Measurements from ENCODE around the gene TRIM2.

The TRIM2 gene

DNA sequence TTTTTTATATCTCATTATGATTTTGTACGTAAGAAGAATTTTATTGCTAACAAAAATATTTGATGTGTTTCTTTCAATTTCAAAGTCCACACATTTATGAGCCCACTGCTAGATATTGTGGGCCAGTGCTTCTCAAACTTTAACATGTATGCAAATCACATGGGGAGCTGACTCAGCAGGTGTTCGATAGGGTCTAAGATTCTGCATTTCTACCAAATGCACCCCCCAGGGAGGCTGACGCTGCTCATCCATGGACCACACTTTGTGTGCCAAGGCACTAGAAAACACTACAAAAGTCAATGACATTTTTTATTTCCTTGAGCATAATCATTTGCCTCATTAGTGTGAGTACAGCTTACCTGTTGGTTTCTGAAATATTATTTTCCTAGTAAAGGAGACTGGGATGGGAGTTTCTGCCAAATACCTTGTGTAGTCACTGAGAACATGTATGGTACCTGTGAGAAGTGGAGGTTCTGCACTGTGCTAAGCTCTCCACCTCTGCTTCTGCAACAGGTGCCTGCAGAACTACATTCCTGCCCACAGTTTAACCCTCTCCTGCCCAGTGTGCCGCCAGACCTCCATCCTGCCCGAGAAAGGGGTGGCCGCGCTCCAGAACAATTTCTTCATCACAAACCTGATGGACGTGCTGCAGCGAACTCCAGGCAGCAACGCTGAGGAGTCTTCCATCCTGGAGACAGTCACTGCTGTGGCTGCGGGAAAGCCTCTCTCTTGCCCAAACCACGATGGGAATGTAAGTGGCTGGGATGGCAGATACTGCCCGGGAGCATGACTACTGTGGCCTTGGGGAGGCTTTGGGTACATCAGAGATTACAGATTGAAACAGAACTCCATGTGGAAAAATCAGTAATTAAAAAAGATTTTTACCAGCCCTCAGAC lies 71.4 kb downstream of the TRIM2 start:
- H3K9me3 ChIP-seq (ENCODE audit: control insufficient read depth, insufficient read depth, low read length): no peaks in the 10 kb centered on the region
- peaks cover 19% of the 10 kb centered on the region for H3K36me3 ChIP-seq (ENCODE audit: control insufficient read depth, insufficient read depth, low read length)
- no peaks in the 10 kb centered on the region for H3K27me3 ChIP-seq (ENCODE audit: control insufficient read depth, insufficient read depth, low read length)
- H3K4me3 ChIP-seq (ENCODE audit: low read depth, low read length): no peak overlapping the region
- peaks cover 25% of the 10 kb centered on the region for H3K4me1 ChIP-seq (ENCODE audit: control insufficient read depth, insufficient read depth, low read length)
- no peak overlapping the region for H3K9ac ChIP-seq (ENCODE audit: low read depth, low read length)
- no peak overlapping the region for H3K27ac ChIP-seq (ENCODE audit: low read depth, low read length)

- Histone ChIP-seq H3K9ac (ENCODE audit: low read depth, low read length) (no peak overlapping the region), H3K4me1 (ENCODE audit: control insufficient read depth, insufficient read depth, low read length) (peaks cover 24% of the 10 kb centered on the region), H3K4me3 (ENCODE audit: low read depth, low read length) (no peak overlapping the region), H3K27me3 (ENCODE audit: control insufficient read depth, insufficient read depth, low read length) (no peaks in the 10 kb centered on the region), H3K27ac (ENCODE audit: low read depth, low read length) (no peak overlapping the region), H3K36me3 (ENCODE audit: control insufficient read depth, insufficient read depth, low read length) (peaks cover 28% of the 10 kb centered on the region), H3K9me3 (ENCODE audit: control insufficient read depth, insufficient read depth, low read length) (no peaks in the 10 kb centered on the region)
Measured at GRCh38 chr4:153276971-153277370, 72.7 kb downstream of the TRIM2 start.

DNA sequence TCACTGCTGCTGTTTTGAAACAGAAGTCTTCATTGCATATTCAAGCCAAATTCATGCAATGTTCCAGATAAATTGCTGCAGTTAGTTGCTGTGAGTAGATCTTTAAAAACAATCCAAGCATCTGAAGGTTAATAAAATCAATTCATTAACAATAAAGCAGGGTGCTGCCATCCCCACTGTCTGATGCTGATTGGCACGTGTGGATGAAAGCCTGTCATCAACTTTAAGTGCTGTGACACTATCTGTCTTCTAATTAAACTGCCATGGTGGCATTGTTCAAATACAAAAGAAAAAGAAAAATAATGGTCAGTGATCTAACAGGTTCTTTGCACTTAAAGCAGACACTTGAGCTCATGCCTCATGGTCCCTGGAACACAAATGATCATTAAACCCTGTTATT lies 77.2 kb downstream of the TRIM2 start:
- Histone ChIP-seq H3K4me1 (ENCODE audit: control insufficient read depth, insufficient read depth, low read length) (no peaks in the 10 kb centered on the region), H3K27ac (ENCODE audit: low read depth, low read length) (no peak overlapping the region), H3K9me3 (ENCODE audit: control insufficient read depth, insufficient read depth, low read length) (peaks cover 4% of the 10 kb centered on the region), H3K9ac (ENCODE audit: low read depth, low read length) (no peak overlapping the region), H3K36me3 (ENCODE audit: control insufficient read depth, insufficient read depth, low read length) (peaks cover 36% of the 10 kb centered on the region), H3K4me3 (ENCODE audit: low read depth, low read length) (no peak overlapping the region), H3K27me3 (ENCODE audit: control insufficient read depth, insufficient read depth, low read length) (no peaks in the 10 kb centered on the region)

DNA sequence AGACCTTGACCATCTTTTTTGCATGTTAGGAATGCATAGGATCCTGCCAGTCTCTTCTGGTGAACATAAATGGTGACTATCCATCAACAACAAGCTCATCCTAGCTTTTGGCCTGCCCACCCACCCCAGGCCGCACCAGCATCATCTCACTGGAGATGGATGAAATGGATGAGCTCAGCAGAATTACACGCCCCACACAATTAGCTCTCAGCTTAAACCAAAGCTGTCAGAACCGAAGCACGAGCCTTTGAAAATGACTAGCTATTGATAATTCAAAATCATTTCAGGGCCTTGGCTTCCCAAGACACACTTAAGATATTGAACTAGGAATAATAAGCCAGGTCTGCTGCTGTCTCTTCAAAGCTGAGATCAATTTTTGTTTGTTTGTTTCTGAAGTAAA lies 77.8 kb downstream of the TRIM2 start:
- H3K4me1 ChIP-seq (ENCODE audit: control insufficient read depth, insufficient read depth, low read length): no peaks in the 10 kb centered on the region
- H3K27me3 ChIP-seq (ENCODE audit: control insufficient read depth, insufficient read depth, low read length): no peaks in the 10 kb centered on the region
- H3K9me3 ChIP-seq (ENCODE audit: control insufficient read depth, insufficient read depth, low read length): peaks cover 4% of the 10 kb centered on the region
- H3K9ac ChIP-seq (ENCODE audit: low read depth, low read length): no peak overlapping the region
- H3K36me3 ChIP-seq (ENCODE audit: control insufficient read depth, insufficient read depth, low read length): peaks cover 32% of the 10 kb centered on the region
- no peak overlapping the region for H3K27ac ChIP-seq (ENCODE audit: low read depth, low read length)
- H3K4me3 ChIP-seq (ENCODE audit: low read depth, low read length): no peak overlapping the region

GRCh38 chr4:153283260-153283659 lies 79.0 kb downstream of the TRIM2 start:
- Histone ChIP-seq H3K27ac (ENCODE audit: low read depth, low read length) (no peak overlapping the region), H3K4me1 (ENCODE audit: control insufficient read depth, insufficient read depth, low read length) (no peaks in the 10 kb centered on the region), H3K36me3 (ENCODE audit: control insufficient read depth, insufficient read depth, low read length) (peaks cover 24% of the 10 kb centered on the region), H3K4me3 (ENCODE audit: low read depth, low read length) (no peak overlapping the region), H3K27me3 (ENCODE audit: control insufficient read depth, insufficient read depth, low read length) (no peaks in the 10 kb centered on the region), H3K9me3 (ENCODE audit: control insufficient read depth, insufficient read depth, low read length) (peaks cover 4% of the 10 kb centered on the region), H3K9ac (ENCODE audit: low read depth, low read length) (no peak overlapping the region)

DNA sequence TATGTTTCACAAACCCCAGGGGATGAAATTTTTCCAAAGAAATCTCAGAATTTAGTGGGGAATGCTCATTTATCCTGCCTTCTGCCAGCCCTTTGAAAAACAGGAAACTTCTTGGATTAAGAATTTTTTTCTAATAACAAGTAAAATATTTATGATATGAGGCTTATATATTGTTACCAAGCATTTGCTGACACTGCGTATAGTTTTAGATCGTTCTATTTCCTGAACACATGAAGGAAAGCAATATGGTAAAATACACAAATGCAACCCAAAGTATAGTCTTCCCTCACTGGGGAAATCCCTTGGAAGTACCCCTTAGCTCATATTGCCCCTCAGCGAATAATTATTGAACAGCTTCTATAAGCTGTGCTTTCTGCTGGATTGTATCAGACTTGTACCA lies 85.9 kb downstream of the TRIM2 start:
- H3K9ac ChIP-seq (ENCODE audit: low read depth, low read length): no peak overlapping the region
- no peaks in the 10 kb centered on the region for H3K27me3 ChIP-seq (ENCODE audit: control insufficient read depth, insufficient read depth, low read length)
- no peaks in the 10 kb centered on the region for H3K4me1 ChIP-seq (ENCODE audit: control insufficient read depth, insufficient read depth, low read length)
- no peak overlapping the region for H3K27ac ChIP-seq (ENCODE audit: low read depth, low read length)
- H3K36me3 ChIP-seq (ENCODE audit: control insufficient read depth, insufficient read depth, low read length): peaks cover 24% of the 10 kb centered on the region
- H3K9me3 ChIP-seq (ENCODE audit: control insufficient read depth, insufficient read depth, low read length): no peaks in the 10 kb centered on the region
- H3K4me3 ChIP-seq (ENCODE audit: low read depth, low read length): no peak overlapping the region

GRCh38 chr4:153291562-153291961 lies 87.3 kb downstream of the TRIM2 start:
- Histone ChIP-seq H3K4me1 (ENCODE audit: control insufficient read depth, insufficient read depth, low read length) (peaks cover 7% of the 10 kb centered on the region; the same call in 1 of the 2 replicates), H3K4me3 (ENCODE audit: low read depth, low read length) (no peak overlapping the region), H3K36me3 (ENCODE audit: control insufficient read depth, insufficient read depth, low read length) (peaks cover 33% of the 10 kb centered on the region), H3K9ac (ENCODE audit: low read depth, low read length) (no peak overlapping the region), H3K27me3 (ENCODE audit: control insufficient read depth, insufficient read depth, low read length) (no peaks in the 10 kb centered on the region), H3K27ac (ENCODE audit: low read depth, low read length) (no peak overlapping the region), H3K9me3 (ENCODE audit: control insufficient read depth, insufficient read depth, low read length) (peaks cover 3% of the 10 kb centered on the region; the same call in 1 of the 2 replicates)

DNA sequence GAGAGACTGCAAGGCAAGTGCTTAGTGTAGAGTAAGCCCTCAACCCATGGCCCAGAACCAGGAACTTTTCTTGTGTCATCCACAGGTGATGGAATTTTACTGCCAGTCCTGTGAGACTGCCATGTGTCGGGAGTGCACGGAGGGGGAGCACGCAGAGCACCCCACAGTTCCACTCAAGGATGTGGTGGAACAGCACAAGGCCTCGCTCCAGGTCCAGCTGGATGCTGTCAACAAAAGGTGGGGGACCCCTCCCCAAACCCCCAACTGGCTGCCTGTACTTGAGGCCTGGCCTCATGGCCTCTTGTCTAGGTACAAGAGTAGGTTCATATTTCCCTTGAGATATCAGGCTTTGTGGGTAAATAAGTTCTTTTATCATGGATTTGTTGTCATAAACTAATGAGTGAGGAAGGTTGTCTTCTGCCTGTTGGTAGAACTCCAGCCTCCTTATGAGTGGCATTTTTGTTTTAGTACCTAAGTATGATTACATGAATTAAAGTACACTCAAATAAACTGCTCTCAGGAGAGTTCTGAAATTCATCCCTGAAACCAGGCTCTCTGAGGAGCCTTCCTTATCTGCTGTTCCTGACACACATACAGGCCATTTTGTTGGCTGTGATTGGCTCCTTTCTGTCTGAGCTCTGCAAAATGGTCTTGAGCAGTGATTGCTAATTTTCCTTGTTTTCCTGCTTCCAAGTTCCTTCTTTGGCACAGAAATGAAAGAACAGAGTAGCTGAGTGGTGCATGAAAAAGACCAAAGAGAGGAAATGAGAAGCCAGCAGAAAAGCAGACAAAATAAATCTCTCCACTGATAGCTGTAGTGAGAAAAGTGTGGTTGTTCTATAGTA lies 88.9 kb downstream of the TRIM2 start:
- H3K36me3 ChIP-seq (ENCODE audit: control insufficient read depth, insufficient read depth, low read length): peaks cover 42% of the 10 kb centered on the region

GRCh38 chr4:153293742-153294057 lies 89.5 kb downstream of the TRIM2 start:
- H3K36me3 ChIP-seq (ENCODE audit: control insufficient read depth, insufficient read depth, low read length): peaks cover 47% of the 10 kb centered on the region

More for the DNA sequence above, 88.9 kb downstream of the TRIM2 start:
- Histone ChIP-seq H3K27ac (ENCODE audit: low read depth, low read length) (no peak overlapping the region), H3K4me3 (ENCODE audit: low read depth, low read length) (no peak overlapping the region), H3K4me1 (ENCODE audit: control insufficient read depth, insufficient read depth, low read length) (peaks cover 7% of the 10 kb centered on the region; the same call in 1 of the 2 replicates), H3K27me3 (ENCODE audit: control insufficient read depth, insufficient read depth, low read length) (no peaks in the 10 kb centered on the region), H3K9me3 (ENCODE audit: control insufficient read depth, insufficient read depth, low read length) (peaks cover 3% of the 10 kb centered on the region; the same call in 1 of the 2 replicates), H3K9ac (ENCODE audit: low read depth, low read length) (no peak overlapping the region)

DNA sequence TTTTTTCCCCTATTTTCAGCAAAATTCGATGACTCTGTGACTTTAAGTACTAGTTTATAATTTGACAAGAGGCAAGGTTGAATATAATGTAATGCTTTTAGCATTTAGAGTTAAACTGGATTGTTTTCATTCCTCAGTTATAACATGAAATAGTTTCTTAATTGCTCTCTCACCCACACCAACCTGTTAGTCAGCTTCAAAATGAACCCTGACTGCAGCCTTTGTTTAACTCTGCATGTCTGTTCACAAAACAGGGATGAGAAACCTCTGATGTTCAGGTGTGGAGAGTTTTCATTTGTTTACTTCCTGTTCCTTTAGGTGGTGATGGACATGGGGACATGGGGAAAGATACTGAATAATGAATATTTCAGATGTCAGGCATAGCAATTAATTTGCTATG lies 90.4 kb downstream of the TRIM2 start:
- Histone ChIP-seq H3K4me1 (ENCODE audit: control insufficient read depth, insufficient read depth, low read length) (peaks cover 7% of the 10 kb centered on the region; the same call in 1 of the 2 replicates), H3K27me3 (ENCODE audit: control insufficient read depth, insufficient read depth, low read length) (no peaks in the 10 kb centered on the region), H3K4me3 (ENCODE audit: low read depth, low read length) (no peak overlapping the region), H3K9me3 (ENCODE audit: control insufficient read depth, insufficient read depth, low read length) (peaks cover 6% of the 10 kb centered on the region; the same call in 1 of the 2 replicates), H3K27ac (ENCODE audit: low read depth, low read length) (no peak overlapping the region), H3K9ac (ENCODE audit: low read depth, low read length) (no peak overlapping the region), H3K36me3 (ENCODE audit: control insufficient read depth, insufficient read depth, low read length) (peaks cover 56% of the 10 kb centered on the region)

More at GRCh38 chr4:153293742-153294057, 89.5 kb downstream of the TRIM2 start:
- H3K27me3 ChIP-seq (ENCODE audit: control insufficient read depth, insufficient read depth, low read length): no peaks in the 10 kb centered on the region
- peaks cover 7% of the 10 kb centered on the region; the same call in 1 of the 2 replicates for H3K4me1 ChIP-seq (ENCODE audit: control insufficient read depth, insufficient read depth, low read length)
- peaks cover 3% of the 10 kb centered on the region; the same call in 1 of the 2 replicates for H3K9me3 ChIP-seq (ENCODE audit: control insufficient read depth, insufficient read depth, low read length)
- H3K9ac ChIP-seq (ENCODE audit: low read depth, low read length): no peak overlapping the region
- H3K27ac ChIP-seq (ENCODE audit: low read depth, low read length): no peak overlapping the region
- no peak overlapping the region for H3K4me3 ChIP-seq (ENCODE audit: low read depth, low read length)

Measured in HUES48 (cell line).